IPS DF 19.7 (cell line): ENCODE measurements around the gene WNT5B.
"Not testable (repeated sequence)": the region's sequence is repeated elsewhere in the genome, so short reads cannot be mapped to it uniquely, and the experiment has no call there.

Experiments
- DNase-seq: peaks from one replicate; pipeline ENCODE4 v3.0.0-alpha.2; 2013; ENCODE audit warnings: low read depth, low spot score

Gene WNT5B

GRCh38 chr12:1598757-1599156 is 30.3 kb upstream of the WNT5B start:
- no peak for DNase-seq

GRCh38 chr12:1602706-1603105 is 26.3 kb upstream of the WNT5B start:
- not testable (repeated sequence) for DNase-seq

- DNase-seq = no peak
Observed at GRCh38 chr12:1603269-1603993, 25.6 kb upstream of the WNT5B start.

- DNase-seq = no peak
Observed at GRCh38 chr12:1604464-1604863, 24.6 kb upstream of the WNT5B start.

- DNase-seq = no peak
Observed at GRCh38 chr12:1605129-1606020, 23.7 kb upstream of the WNT5B start.

- no peak for DNase-seq
Observed at GRCh38 chr12:1606021-1606622, 22.9 kb upstream of the WNT5B start.

GRCh38 chr12:1607940-1608712 is 20.9 kb upstream of the WNT5B start:
- DNase-seq = no peak

GRCh38 chr12:1608713-1609119 is 20.3 kb upstream of the WNT5B start:
- DNase-seq = no peak

- no peak for DNase-seq
Observed at GRCh38 chr12:1610072-1610643, 18.9 kb upstream of the WNT5B start.

- no peak for DNase-seq
Observed at GRCh38 chr12:1611803-1612572, 17.0 kb upstream of the WNT5B start.

- no peak for DNase-seq
Observed at GRCh38 chr12:1613860-1614259, 15.2 kb upstream of the WNT5B start.

- DNase-seq = no peak
Observed at GRCh38 chr12:1614360-1614759, 14.7 kb upstream of the WNT5B start.

- DNase-seq = no peak
Observed at GRCh38 chr12:1616233-1617066, 12.6 kb upstream of the WNT5B start.

GRCh38 chr12:1618489-1618888 is 10.5 kb upstream of the WNT5B start:
- DNase-seq = no peak

GRCh38 chr12:1619159-1619558 is 9.9 kb upstream of the WNT5B start:
- DNase-seq = no peak

GRCh38 chr12:1619587-1619986 is 9.4 kb upstream of the WNT5B start:
- no peak for DNase-seq

- DNase-seq = no peak
Observed at GRCh38 chr12:1620092-1620491, 8.9 kb upstream of the WNT5B start.

- no peak for DNase-seq
Observed at GRCh38 chr12:1622406-1622805, 6.6 kb upstream of the WNT5B start.

GRCh38 chr12:1629338-1630132 is 504 bp downstream of the WNT5B start:
- DNase-seq = no peak
